Type B pancreatic cell (in vitro differentiated cells): ENCODE results near the gene CRTC3. TPM values are rescaled to one million over a fixed set of nuclear protein-coding genes. Genes with fewer than 3 reads are reported as not detected.
"Not testable (repeated sequence)": the region's sequence is repeated elsewhere in the genome, so short reads cannot be mapped to it uniquely, and the experiment has no call there.

Experiments used
- DNase-seq: peaks from one replicate; pipeline ENCODE4 v3.0.0; 2021; ENCODE audit warnings: mixed read lengths; ENCODE audit not compliant: unreplicated experiment; ENCODE audit errors: extremely low spot score
- H3K27ac Mint-ChIP-seq: 2 replicates; pipeline ENCODE4 v1.8.0; 2021; ENCODE audit warnings: mild to moderate bottlenecking, mixed read lengths
- H3K27me3 Mint-ChIP-seq: 2 replicates; pipeline ENCODE4 v1.8.0; 2021; ENCODE audit warnings: mixed read lengths
- H3K36me3 Mint-ChIP-seq: 2 replicates; pipeline ENCODE4 v1.8.0; 2021; ENCODE audit warnings: mixed read lengths
- H3K4me1 Mint-ChIP-seq: one replicate; pipeline ENCODE4 v1.8.0; 2021; ENCODE audit warnings: mixed read lengths; ENCODE audit not compliant: unreplicated experiment
- H3K4me3 Mint-ChIP-seq: 2 replicates; pipeline ENCODE4 v1.8.0; 2021; ENCODE audit warnings: mild to moderate bottlenecking, mixed read lengths
- H3K9me3 Mint-ChIP-seq: 2 replicates; pipeline ENCODE4 v1.8.0; 2021; ENCODE audit warnings: mixed read lengths
- total RNA-seq: library from RNA; stranded (reverse); gene quantifications from 2 replicates; pipeline ENCODE4 v1.2.1, GENCODE V29; 2021; ENCODE audit warnings: low replicate concordance
- TF ChIP-seq, protein P1 (sequence below): fragments of 200-600 bp; sonication (generic); conservative IDR thresholded peaks from 2 replicates; pipeline ENCODE4 v1.5.0; 2021; ENCODE audit warnings: antibody characterized with exemption, mild to moderate bottlenecking

Gene CRTC3
- total RNA-seq, 1 donor from 2014 or later = 31.4 TPM

DNA sequence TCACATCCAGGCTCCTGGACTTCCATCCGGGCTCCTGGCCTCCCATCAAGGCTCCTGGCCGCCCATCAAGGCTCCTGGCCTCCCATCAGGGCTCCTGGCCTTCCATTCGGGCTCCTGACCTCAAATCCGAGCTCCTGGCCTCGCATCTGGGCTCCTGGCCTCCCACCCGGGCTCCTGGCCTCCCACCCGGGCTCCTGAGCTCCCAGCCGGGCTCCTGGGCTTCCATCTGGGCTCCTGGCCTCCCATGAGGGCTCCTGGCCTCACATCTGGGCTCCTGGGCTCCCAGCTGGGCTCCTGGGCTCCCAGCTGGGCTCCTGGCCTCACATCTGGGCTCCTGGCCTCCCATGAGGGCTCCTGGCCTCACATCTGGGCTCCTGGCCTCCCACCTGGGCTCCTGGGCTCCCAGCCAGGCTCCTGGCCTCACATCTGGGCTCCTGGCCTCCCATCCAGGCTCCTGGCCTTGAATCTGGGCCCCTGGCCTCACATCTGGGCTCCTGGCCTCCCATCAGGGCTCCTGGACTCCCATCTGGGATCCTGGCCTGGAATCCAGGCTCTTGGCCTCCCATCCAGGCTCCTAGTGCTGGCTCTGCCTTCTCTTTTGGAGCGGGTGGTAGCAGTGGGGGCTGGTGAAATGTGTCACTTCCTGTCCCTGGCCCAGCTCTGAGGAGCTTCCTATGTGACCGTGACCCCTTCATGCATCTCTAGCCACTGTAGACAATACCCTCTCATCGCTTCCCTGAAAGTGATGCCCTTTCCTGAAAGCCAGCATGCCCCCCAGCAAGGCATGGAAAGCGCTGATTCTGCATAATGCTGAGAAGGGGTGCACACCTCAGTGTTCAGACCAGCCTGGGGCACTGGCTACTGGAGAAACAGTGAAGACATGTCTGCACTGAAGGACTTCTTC, 124.8 kb downstream of the CRTC3 start:
- TF ChIP-seq, protein P1, sequence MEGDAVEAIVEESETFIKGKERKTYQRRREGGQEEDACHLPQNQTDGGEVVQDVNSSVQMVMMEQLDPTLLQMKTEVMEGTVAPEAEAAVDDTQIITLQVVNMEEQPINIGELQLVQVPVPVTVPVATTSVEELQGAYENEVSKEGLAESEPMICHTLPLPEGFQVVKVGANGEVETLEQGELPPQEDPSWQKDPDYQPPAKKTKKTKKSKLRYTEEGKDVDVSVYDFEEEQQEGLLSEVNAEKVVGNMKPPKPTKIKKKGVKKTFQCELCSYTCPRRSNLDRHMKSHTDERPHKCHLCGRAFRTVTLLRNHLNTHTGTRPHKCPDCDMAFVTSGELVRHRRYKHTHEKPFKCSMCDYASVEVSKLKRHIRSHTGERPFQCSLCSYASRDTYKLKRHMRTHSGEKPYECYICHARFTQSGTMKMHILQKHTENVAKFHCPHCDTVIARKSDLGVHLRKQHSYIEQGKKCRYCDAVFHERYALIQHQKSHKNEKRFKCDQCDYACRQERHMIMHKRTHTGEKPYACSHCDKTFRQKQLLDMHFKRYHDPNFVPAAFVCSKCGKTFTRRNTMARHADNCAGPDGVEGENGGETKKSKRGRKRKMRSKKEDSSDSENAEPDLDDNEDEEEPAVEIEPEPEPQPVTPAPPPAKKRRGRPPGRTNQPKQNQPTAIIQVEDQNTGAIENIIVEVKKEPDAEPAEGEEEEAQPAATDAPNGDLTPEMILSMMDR = no peak
- no peaks in the 10 kb centered on the region for H3K4me1 Mint-ChIP-seq
- H3K36me3 Mint-ChIP-seq = no peaks in the 10 kb centered on the region
- no peak for DNase-seq
- no peaks in the 10 kb centered on the region for H3K27me3 Mint-ChIP-seq
- H3K9me3 Mint-ChIP-seq = no peaks in the 10 kb centered on the region
- no peak overlapping the region for H3K27ac Mint-ChIP-seq
- H3K4me3 Mint-ChIP-seq = no peak overlapping the region

DNA sequence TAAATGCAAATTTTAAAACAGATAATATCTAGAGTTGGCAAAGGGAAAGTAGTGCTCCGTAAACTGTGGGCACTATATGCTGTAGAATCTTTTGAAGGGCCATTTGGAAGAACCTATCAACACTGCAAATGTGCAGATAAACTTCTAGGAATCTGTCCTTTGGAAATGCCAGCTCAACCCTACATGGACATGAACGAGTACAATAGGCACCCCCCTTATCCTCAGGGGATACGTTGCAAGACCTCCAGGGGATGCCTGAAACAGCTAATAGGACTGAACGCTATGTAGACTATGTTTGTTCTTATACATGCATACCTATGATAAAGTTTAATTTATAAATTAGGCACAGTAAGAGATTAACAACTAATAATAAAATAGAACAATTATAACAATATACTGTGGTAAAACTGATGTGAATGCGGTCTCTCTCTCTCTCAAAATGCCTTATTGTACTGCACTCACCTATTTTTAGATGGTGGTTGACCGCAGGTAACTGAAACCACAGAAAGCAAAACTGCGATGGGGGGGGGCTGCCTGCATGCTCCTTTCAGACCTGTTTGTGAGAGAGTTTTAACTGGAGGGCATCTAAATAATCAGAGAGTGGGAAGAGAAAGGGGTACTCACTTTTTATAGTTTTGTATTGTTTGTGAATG, 127.9 kb downstream of the CRTC3 start:
- H3K27ac Mint-ChIP-seq, DNase-seq, H3K4me1 Mint-ChIP-seq, H3K27me3 Mint-ChIP-seq, H3K4me3 Mint-ChIP-seq, H3K36me3 Mint-ChIP-seq, H3K9me3 Mint-ChIP-seq: not testable (repeated sequence)

DNA sequence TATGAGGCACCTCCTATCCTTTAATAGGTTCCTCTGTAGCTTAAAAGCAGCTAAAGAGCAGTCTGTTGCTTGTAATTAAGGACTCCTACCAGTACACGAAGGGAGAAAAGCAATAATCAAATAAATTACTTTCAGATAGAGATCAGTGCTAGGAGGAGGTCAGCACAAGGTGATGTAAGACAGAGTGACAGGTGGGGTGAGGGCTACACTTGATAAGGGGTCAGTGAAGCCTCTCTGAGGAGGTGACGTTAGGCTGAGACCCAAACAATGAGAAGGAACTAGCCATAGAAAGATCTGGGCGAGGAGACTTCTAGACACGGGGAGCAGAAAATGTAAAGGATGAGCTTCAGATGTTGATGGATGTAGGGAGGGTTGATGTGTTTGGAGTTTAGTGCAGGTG, 129.8 kb downstream of the CRTC3 start:
- Mint-ChIP-seq H3K9me3 (no peaks in the 10 kb centered on the region), H3K4me1 (no peaks in the 10 kb centered on the region), H3K36me3 (no peaks in the 10 kb centered on the region), H3K4me3 (no peak overlapping the region), H3K27me3 (no peaks in the 10 kb centered on the region), H3K27ac (no peak overlapping the region)
- TF ChIP-seq, protein P1 = no peak
- DNase-seq = no peak

DNA sequence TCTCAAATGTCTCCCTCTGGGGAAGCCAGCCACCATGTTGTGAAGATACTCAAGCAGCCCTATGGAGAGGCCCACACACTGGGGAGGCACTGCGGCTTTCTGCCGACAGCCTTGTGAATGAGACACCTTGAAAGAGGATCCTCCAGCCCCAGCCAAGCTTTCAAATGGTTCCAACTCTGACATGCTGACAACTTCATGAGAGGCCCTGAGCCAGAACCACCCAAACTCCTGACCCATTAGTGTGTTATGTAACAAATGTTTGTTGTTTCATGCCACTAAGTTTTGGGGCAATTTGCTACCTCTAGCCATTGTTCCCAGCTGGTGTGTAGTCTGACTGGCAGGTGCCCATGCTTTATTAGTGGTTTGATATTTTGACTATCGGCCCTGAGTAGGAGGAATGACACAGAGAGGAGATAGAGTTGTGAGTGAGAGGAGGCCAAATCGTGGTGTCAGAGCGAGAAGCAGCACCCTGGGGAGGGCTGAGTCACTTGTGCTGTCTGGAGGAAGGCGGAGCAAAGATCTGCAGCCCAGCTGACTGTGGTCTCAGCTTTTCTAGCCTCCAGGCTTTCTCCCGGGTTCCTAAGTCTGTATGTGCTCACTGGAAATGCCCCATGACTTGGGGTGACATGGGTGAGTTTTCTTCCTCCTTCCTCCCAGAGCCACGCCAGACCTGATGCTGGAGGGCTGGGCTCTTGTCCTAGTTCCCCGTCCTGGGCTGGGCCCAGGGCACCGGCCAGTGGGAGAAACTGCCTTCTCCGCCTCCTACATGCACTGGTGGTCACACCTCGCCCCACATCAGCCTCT, 130.7 kb downstream of the CRTC3 start:
- DNase-seq = no peak
- Mint-ChIP-seq H3K27ac (no peak overlapping the region), H3K36me3 (no peaks in the 10 kb centered on the region), H3K9me3 (no peaks in the 10 kb centered on the region), H3K4me1 (no peaks in the 10 kb centered on the region), H3K4me3 (no peak overlapping the region), H3K27me3 (no peaks in the 10 kb centered on the region)
- TF ChIP-seq, protein P1 = no peak

DNA sequence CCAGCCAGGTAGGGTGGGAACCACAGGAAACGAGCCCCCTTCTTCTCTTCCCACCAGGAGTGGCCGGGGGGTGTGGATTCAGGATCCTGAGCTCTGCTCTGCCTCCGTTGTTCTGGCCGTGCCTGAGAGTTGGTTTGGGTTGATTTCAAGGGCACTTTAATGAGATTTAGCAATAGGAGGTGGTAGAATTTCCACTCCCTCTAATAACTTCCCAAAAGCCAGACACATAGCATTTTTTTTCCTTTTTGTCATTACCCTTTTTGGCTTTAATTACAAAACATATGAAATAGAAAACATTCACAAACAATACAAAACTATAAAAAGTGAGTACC, 131.2 kb downstream of the CRTC3 start:
- DNase-seq, H3K36me3 Mint-ChIP-seq, H3K4me1 Mint-ChIP-seq, H3K27ac Mint-ChIP-seq, H3K4me3 Mint-ChIP-seq, H3K9me3 Mint-ChIP-seq, H3K27me3 Mint-ChIP-seq: not testable (repeated sequence)

DNA sequence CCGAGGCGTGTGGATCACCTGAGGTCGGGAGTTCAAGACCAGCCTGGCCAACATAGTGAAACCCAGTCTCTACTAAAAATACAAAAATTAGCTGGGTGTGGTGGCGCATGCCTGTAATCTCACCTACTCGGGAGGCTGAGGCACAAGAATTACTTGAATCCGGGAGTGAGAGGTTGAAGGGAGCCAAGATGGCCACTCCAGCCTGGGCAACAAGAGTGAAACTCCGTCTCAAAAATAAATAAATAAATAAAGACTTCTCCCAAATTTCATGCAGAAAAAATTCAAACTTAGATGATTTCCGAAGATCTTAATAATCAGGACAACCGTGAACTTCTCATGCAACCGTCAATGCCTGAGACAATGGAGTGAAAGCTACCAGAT, 134.3 kb downstream of the CRTC3 start:
- not testable (repeated sequence) for H3K4me3 Mint-ChIP-seq, H3K27ac Mint-ChIP-seq, H3K36me3 Mint-ChIP-seq, DNase-seq, H3K9me3 Mint-ChIP-seq, H3K4me1 Mint-ChIP-seq, H3K27me3 Mint-ChIP-seq
